Measurements from ENCODE around the gene VPS8. TPM values are rescaled to one million over a fixed set of nuclear protein-coding genes. Genes with fewer than 3 reads are reported as not detected.

Gene VPS8
- total RNA-seq, 1 experiment from 2014 or later, result 33.8 TPM

- H3K36me3 Mint-ChIP-seq (ENCODE audit: insufficient read depth, unreplicated experiment), result peaks cover 24% of the 10 kb centered on the region
Measured at GRCh38 chr3:184907681-184908649, 96.0 kb downstream of the VPS8 start.

GRCh38 chr3:184908859-184909258 is 96.9 kb downstream of the VPS8 start:
- POLR2A ChIA-PET, result no interaction called here
- H3K27me3 Mint-ChIP-seq (ENCODE audit: insufficient read depth, unreplicated experiment), result no peaks in the 10 kb centered on the region
- no peak for DNase-seq (ENCODE audit: unreplicated experiment)
- BruUV-seq (replicated peaks), result no TSS peak
- no peak for TF ChIP-seq CTCF (IDR thresholded peaks at IDR 0.05; ENCODE audit: unreplicated experiment)
- intact Hi-C loops (cut with micrococcal nuclease), result no loop called here
- CTCF ChIA-PET, result interaction anchor here (0.9 kb wide), 2 partner anchors 20 to 34 kb away, joined by 4 to 5 read pairs; no protein-coding TSS in a partner anchor
- H3K4me1 Mint-ChIP-seq (ENCODE audit: insufficient read depth, unreplicated experiment), result no peaks in the 10 kb centered on the region
- H3K27ac Mint-ChIP-seq (ENCODE audit: low read depth, unreplicated experiment), result no peak overlapping the region
- peaks cover 16% of the 10 kb centered on the region for H3K36me3 Mint-ChIP-seq (ENCODE audit: insufficient read depth, unreplicated experiment)
- H3K4me3 Mint-ChIP-seq (ENCODE audit: unreplicated experiment), result no peak overlapping the region
- H3K9me3 Mint-ChIP-seq (ENCODE audit: unreplicated experiment), result no peaks in the 10 kb centered on the region

More at GRCh38 chr3:184907681-184908649, 96.0 kb downstream of the VPS8 start:
- H3K9me3 Mint-ChIP-seq (ENCODE audit: unreplicated experiment), result no peaks in the 10 kb centered on the region
- no peaks in the 10 kb centered on the region for H3K27me3 Mint-ChIP-seq (ENCODE audit: insufficient read depth, unreplicated experiment)
- H3K4me3 Mint-ChIP-seq (ENCODE audit: unreplicated experiment), result no peak overlapping the region
- intact Hi-C loops (cut with micrococcal nuclease), result no loop called here
- BruUV-seq (replicated peaks), result no TSS peak
- no peak overlapping the region for H3K27ac Mint-ChIP-seq (ENCODE audit: low read depth, unreplicated experiment)
- POLR2A ChIA-PET, result interaction anchor here (0.7 kb wide), 1 partner anchor 10 kb away, joined by 3 read pairs; no protein-coding TSS in a partner anchor
- CTCF ChIA-PET, result interaction anchor here (0.6 to 0.9 kb wide), 4 partner anchors 20 to 366 kb away, joined by 3 to 5 read pairs (median 4); no protein-coding TSS in a partner anchor
- DNase-seq (ENCODE audit: unreplicated experiment), result no peak
- H3K4me1 Mint-ChIP-seq (ENCODE audit: insufficient read depth, unreplicated experiment), result no peaks in the 10 kb centered on the region
- TF ChIP-seq CTCF (IDR thresholded peaks at IDR 0.05; ENCODE audit: unreplicated experiment), result no peak

- Mint-ChIP-seq H3K9me3 (ENCODE audit: unreplicated experiment) (no peaks in the 10 kb centered on the region), H3K4me3 (ENCODE audit: unreplicated experiment) (no peak overlapping the region), H3K36me3 (ENCODE audit: insufficient read depth, unreplicated experiment) (peaks cover 27% of the 10 kb centered on the region), H3K27me3 (ENCODE audit: insufficient read depth, unreplicated experiment) (no peaks in the 10 kb centered on the region), H3K27ac (ENCODE audit: low read depth, unreplicated experiment) (no peak overlapping the region), H3K4me1 (ENCODE audit: insufficient read depth, unreplicated experiment) (no peaks in the 10 kb centered on the region)
- intact Hi-C loops (cut with micrococcal nuclease), result no loop called here
- ChIA-PET POLR2A (no interaction called here), CTCF (interaction anchor here (0.9 kb wide), 1 partner anchor 16 kb away, joined by 5 read pairs; no protein-coding TSS in a partner anchor)
- DNase-seq (ENCODE audit: unreplicated experiment), result no peak
- BruUV-seq (replicated peaks), result no TSS peak
- no peak for TF ChIP-seq CTCF (IDR thresholded peaks at IDR 0.05; ENCODE audit: unreplicated experiment)
Measured at GRCh38 chr3:184910664-184911063, 98.7 kb downstream of the VPS8 start.

GRCh38 chr3:184911570-184911969 is 99.6 kb downstream of the VPS8 start:
- Mint-ChIP-seq H3K4me1 (ENCODE audit: insufficient read depth, unreplicated experiment) (no peaks in the 10 kb centered on the region), H3K9me3 (ENCODE audit: unreplicated experiment) (no peaks in the 10 kb centered on the region), H3K27me3 (ENCODE audit: insufficient read depth, unreplicated experiment) (no peaks in the 10 kb centered on the region), H3K36me3 (ENCODE audit: insufficient read depth, unreplicated experiment) (peaks cover 36% of the 10 kb centered on the region), H3K27ac (ENCODE audit: low read depth, unreplicated experiment) (no peak overlapping the region), H3K4me3 (ENCODE audit: unreplicated experiment) (no peak overlapping the region)
- no peak for TF ChIP-seq CTCF (IDR thresholded peaks at IDR 0.05; ENCODE audit: unreplicated experiment)
- BruUV-seq (replicated peaks), result no TSS peak
- no peak for DNase-seq (ENCODE audit: unreplicated experiment)
- ChIA-PET POLR2A (no interaction called here), CTCF (interaction anchor here (1.0 kb wide), 1 partner anchor 350 kb away, joined by 3 read pairs; the partner anchor contains the start of gene EPHB3)
- intact Hi-C loops (cut with micrococcal nuclease), result no loop called here
